Measurements from ENCODE around the gene ZNF846.

GRCh38 chr19:9796113-9796773 lies 27.7 kb upstream of the ZNF846 start:
- TF ChIP-seq CTCF (IDR thresholded peaks at IDR 0.05; ENCODE audit: low read length) (peak; percentile 89), EZH2phosphoT487 (IDR thresholded peaks at IDR 0.05; ENCODE audit: low read length) (no peak)

Data from MM.1S (cell line).